ENCODE results near the gene FN3KRP.

- no peak for TF ChIP-seq CTCF (IDR thresholded peaks at IDR 0.05; ENCODE audit: poor library complexity)
- no peak for TF ChIP-seq EZH2 (IDR thresholded peaks at IDR 0.05; ENCODE audit: borderline replicate concordance)
These were observed 28.6 kb upstream of the FN3KRP start for GRCh38 chr17:82687871-82688270.

Measured in hepatocyte (in vitro differentiated cells).